SK-N-SH treated with all-trans-retinoic acid at 6 μM for 48 hours (cell line): ENCODE results near the gene ARL10.

Experiments used
- ATAC-seq: fragments of 200-7000 bp; cut with Tn5 transposase; 3 replicates; pipeline ENCODE4 v1.9.1; 2020; ENCODE audit warnings: mild to moderate bottlenecking, moderate library complexity
- ARNTL ChIP-seq: fragments of 450-650 bp; formaldehyde crosslinking; IDR thresholded peaks from 2 replicates; pipeline ENCODE4 v1.5.0; 2020; ENCODE audit warnings: low read depth, mild to moderate bottlenecking, moderate library complexity, borderline replicate concordance
- CREB5 ChIP-seq: fragments of 250-450 bp; sonication (Bioruptor Pico); IDR thresholded peaks from 2 replicates; pipeline ENCODE4 v1.5.1; 2020; ENCODE audit warnings: low read depth, mild to moderate bottlenecking, moderate library complexity
- CSDC2 ChIP-seq: fragments of 250-450 bp; sonication (Bioruptor Pico); IDR thresholded peaks from 2 replicates; pipeline ENCODE4 v1.5.0; 2020; ENCODE audit warnings: mild to moderate bottlenecking, moderate library complexity
- ESRRG ChIP-seq: fragments of 250-450 bp; sonication (Bioruptor Pico); IDR thresholded peaks from 2 replicates; pipeline ENCODE4 v1.6.1; 2021; ENCODE audit warnings: mild to moderate bottlenecking
- ISL1 ChIP-seq: fragments of 250-450 bp; sonication (Bioruptor Pico); IDR thresholded peaks from 2 replicates; pipeline ENCODE4 v2.1.2; 2022; ENCODE audit warnings: mild to moderate bottlenecking, moderate library complexity
- OSR1 ChIP-seq: fragments of 250-450 bp; sonication (Bioruptor Pico); IDR thresholded peaks from 2 replicates; pipeline ENCODE4 v1.8.0; 2022; ENCODE audit warnings: moderate library complexity, mild to moderate bottlenecking, inconsistent platforms
- RARB ChIP-seq: fragments of 250-450 bp; sonication (Bioruptor Pico); IDR thresholded peaks from 2 replicates; pipeline ENCODE4 v1.8.0; 2021; ENCODE audit warnings: mild to moderate bottlenecking, moderate library complexity
- TOX ChIP-seq: fragments of 250-450 bp; sonication (Bioruptor Pico); IDR thresholded peaks from 2 replicates; pipeline ENCODE4 v1.8.0; 2021; ENCODE audit warnings: mild to moderate bottlenecking, moderate library complexity, borderline replicate concordance
- TSHZ2 ChIP-seq: fragments of 250-450 bp; sonication (Bioruptor Pico); IDR thresholded peaks from 2 replicates; pipeline ENCODE4 v1.5.0; 2020; ENCODE audit warnings: mild to moderate bottlenecking, moderate library complexity
- ZC3H10 ChIP-seq: fragments of 250-450 bp; sonication (Bioruptor Pico); IDR thresholded peaks from 2 replicates; pipeline ENCODE4 v1.5.1; 2021; ENCODE audit warnings: mild to moderate bottlenecking, moderate library complexity
- ZFP30 ChIP-seq: fragments of 450-650 bp; formaldehyde crosslinking; IDR thresholded peaks from 2 replicates; pipeline ENCODE4 v1.5.0; 2022; ENCODE audit warnings: mild to moderate bottlenecking, moderate library complexity
- ZNF565 ChIP-seq: fragments of 450-650 bp; formaldehyde crosslinking; conservative IDR thresholded peaks from 2 replicates; pipeline ENCODE4 v1.5.0; 2020; ENCODE audit warnings: low read depth, mild to moderate bottlenecking, moderate library complexity
- ZNF70 ChIP-seq: fragments of 450-650 bp; formaldehyde crosslinking; IDR thresholded peaks from 2 replicates; pipeline ENCODE4 v1.5.0; 2020; ENCODE audit warnings: mild to moderate bottlenecking, moderate library complexity
- TF ChIP-seq, protein P1 (sequence below): fragments of 250-450 bp; sonication (Bioruptor Pico); IDR thresholded peaks from 2 replicates; pipeline ENCODE4 v1.5.1; 2021; ENCODE audit warnings: mild to moderate bottlenecking, moderate library complexity
- TF ChIP-seq, protein P2 (sequence below): fragments of 250-450 bp; sonication (Bioruptor Pico); IDR thresholded peaks from 2 replicates; pipeline ENCODE4 v1.8.0; 2021; ENCODE audit warnings: low read depth, mild to moderate bottlenecking, moderate library complexity, borderline replicate concordance

The ARL10 gene

DNA sequence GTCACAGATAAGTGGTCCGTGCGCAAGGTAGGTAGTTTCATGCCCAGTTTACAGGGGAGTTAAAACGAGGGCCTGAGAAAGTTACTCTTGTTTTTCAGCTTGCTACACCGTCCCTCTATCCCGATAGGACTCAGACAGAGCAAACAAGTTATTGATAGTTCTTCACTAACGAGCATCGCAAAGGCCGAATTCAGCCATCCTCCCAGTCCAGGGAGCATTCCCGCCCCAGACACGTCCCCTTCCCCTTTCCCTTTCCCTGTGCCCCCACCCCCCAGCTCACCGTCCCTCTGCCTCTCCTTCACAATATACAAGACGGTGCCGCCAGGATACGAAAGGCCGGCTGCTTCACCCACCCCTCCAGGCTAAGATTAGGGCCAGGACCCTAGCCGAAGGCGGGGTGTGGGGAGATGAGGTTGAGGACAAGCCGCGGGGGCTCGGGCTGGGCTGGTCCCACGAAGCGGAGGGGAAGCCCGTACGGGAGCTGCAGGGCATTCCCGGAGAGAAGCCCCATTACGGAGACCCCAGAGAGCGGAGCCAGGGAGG is 4.3 kb upstream of the ARL10 start:
- no peak for TF ChIP-seq ISL1
- TF ChIP-seq TOX (CRISPR knock-in tag): no peak
- no peak for TF ChIP-seq RARB (CRISPR knock-in tag)
- no peak for TF ChIP-seq ARNTL (CRISPR knock-in tag)
- TF ChIP-seq ZNF565 (CRISPR knock-in tag): no peak
- TF ChIP-seq OSR1 (CRISPR knock-in tag): no peak
- TF ChIP-seq, protein P1, sequence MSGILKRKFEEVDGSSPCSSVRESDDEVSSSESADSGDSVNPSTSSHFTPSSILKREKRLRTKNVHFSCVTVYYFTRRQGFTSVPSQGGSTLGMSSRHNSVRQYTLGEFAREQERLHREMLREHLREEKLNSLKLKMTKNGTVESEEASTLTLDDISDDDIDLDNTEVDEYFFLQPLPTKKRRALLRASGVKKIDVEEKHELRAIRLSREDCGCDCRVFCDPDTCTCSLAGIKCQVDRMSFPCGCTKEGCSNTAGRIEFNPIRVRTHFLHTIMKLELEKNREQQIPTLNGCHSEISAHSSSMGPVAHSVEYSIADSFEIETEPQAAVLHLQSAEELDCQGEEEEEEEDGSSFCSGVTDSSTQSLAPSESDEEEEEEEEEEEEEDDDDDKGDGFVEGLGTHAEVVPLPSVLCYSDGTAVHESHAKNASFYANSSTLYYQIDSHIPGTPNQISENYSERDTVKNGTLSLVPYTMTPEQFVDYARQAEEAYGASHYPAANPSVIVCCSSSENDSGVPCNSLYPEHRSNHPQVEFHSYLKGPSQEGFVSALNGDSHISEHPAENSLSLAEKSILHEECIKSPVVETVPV: no peak
- TF ChIP-seq, protein P2, sequence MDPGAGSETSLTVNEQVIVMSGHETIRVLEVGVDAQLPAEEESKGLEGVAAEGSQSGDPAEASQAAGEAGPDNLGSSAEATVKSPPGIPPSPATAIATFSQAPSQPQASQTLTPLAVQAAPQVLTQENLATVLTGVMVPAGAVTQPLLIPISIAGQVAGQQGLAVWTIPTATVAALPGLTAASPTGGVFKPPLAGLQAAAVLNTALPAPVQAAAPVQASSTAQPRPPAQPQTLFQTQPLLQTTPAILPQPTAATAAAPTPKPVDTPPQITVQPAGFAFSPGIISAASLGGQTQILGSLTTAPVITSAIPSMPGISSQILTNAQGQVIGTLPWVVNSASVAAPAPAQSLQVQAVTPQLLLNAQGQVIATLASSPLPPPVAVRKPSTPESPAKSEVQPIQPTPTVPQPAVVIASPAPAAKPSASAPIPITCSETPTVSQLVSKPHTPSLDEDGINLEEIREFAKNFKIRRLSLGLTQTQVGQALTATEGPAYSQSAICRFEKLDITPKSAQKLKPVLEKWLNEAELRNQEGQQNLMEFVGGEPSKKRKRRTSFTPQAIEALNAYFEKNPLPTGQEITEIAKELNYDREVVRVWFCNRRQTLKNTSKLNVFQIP (CRISPR knock-in tag): no peak
- TF ChIP-seq ZC3H10 (CRISPR knock-in tag): no peak
- TF ChIP-seq TSHZ2 (CRISPR knock-in tag): no peak
- peak; percentile 33 for ATAC-seq

DNA sequence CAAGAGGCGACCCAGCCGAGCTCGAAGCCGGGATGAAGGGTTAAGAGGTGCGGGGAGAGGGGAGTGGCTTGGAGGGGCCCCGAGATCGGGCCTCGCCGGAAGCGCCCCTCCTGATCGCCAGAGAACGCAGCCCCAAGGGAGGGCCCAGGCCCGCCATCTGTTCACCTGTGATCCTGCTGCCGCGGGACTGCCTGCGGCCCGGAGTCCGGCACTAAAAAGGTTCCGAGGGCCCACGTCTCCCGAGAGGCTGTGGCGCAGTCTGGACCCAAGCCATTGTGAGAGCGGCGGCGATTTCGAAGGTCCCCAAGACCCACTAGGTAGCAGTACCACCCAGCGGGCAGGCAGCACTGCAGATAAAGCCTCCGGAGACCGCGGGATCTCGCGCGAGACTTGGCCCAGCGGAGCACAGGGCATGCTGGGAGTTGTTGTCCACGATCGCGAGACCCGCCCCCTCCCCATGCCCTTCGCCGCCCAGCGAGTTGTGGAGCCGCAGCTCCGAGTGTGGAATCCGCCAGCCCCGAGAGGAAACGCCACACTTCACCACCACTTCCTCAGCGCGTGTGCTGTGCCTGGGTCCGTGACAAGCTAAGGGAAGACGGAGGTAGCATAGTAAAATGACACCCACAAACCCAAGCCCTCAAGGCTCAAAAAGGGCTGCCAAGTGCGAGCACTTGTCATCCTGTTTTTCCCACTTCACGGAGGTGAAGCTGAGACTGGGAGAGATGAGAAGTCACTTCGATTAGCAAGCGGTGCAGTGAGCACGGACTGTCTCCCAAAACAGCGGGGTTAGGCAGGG is 3.7 kb upstream of the ARL10 start, which contains the start of gene KIAA1191:
Gene KIAA1191 (minus strand): TSS at position 328 of the 796 bp plus-strand sequence. CDS start 2,256 bp downstream, outside the sequence.
- no peak for TF ChIP-seq ZNF565 (CRISPR knock-in tag)
- no peak for TF ChIP-seq TOX (CRISPR knock-in tag)
- 0 out of 2 replicates have a peak, but pooled peaks have one; percentile 57 for TF ChIP-seq ESRRG (CRISPR knock-in tag)
- TF ChIP-seq, protein P2 (CRISPR knock-in tag): no peak
- TF ChIP-seq ZNF70 (CRISPR knock-in tag): no peak
- no peak for TF ChIP-seq OSR1 (CRISPR knock-in tag)
- no peak for TF ChIP-seq CSDC2 (CRISPR knock-in tag)
- no peak for TF ChIP-seq ZFP30 (CRISPR knock-in tag)
- ATAC-seq: peak; percentile 95

GRCh38 chr5:176362233-176362490 is 3.1 kb upstream of the ARL10 start:
- no peak for TF ChIP-seq CREB5 (CRISPR knock-in tag)
- TF ChIP-seq ZFP30 (CRISPR knock-in tag): no peak
- no peak for TF ChIP-seq ZC3H10 (CRISPR knock-in tag)
- no peak for TF ChIP-seq OSR1 (CRISPR knock-in tag)
- TF ChIP-seq ZNF70 (CRISPR knock-in tag): no peak
- TF ChIP-seq, protein P1: no peak
- TF ChIP-seq RARB (CRISPR knock-in tag): no peak
- TF ChIP-seq CSDC2 (CRISPR knock-in tag): no peak
- no peak for TF ChIP-seq ZNF565 (CRISPR knock-in tag)
- no peak for TF ChIP-seq ISL1
- ATAC-seq: no peak
